Psoas muscle (tissue), 8 donors: ENCODE measurements around the gene HENMT1. TPM values are rescaled to one million over a fixed set of nuclear protein-coding genes. Genes with fewer than 3 reads are reported as not detected.
A peak's percentile ranks its signal among the peaks of the same experiment; 100 is the strongest.

Experiments
- ATAC-seq, 4 donors: fragments of 200-7000 bp; cut with Tn5 transposase; one replicate each; pipeline ENCODE4 v1.9.1; 2020; ENCODE audit warnings: moderate library complexity in 3 of 4, mild to moderate bottlenecking in 2 of 4
- DNase-seq, 2 donors: peaks; one replicate each; pipeline ENCODE4 v3.0.0-alpha.2; 2020
- H3K27ac ChIP-seq: fragments of 200-600 bp; one replicate; pipeline ENCODE4 v1.8.0; 2022
- H3K27me3 ChIP-seq, 3 donors: fragments of 200-600 bp in 1 of 3; one replicate each; pipeline versions ENCODE4 v1.6.1 to v1.8.0; 2013 to 2022; ENCODE audit warnings: low read length in 2 of 3, mild to moderate bottlenecking in 2 of 3, moderate library complexity in 1 of 3; ENCODE audit not compliant: insufficient read depth in 3 of 3
- H3K36me3 ChIP-seq, 2 donors: fragments of 200-600 bp in 1 of 2; one replicate each; pipeline versions ENCODE4 v1.6.1 to v1.8.0; 2013 to 2022; ENCODE audit warnings: low read depth in 1 of 2, mild to moderate bottlenecking in 1 of 2, moderate library complexity in 1 of 2; ENCODE audit not compliant: insufficient read depth in 1 of 2
- H3K4me1 ChIP-seq: fragments of 200-600 bp; one replicate; pipeline ENCODE4 v1.8.0; 2022
- H3K4me3 ChIP-seq: fragments of 200-600 bp; one replicate; pipeline ENCODE4 v1.8.0; 2022; ENCODE audit warnings: mild to moderate bottlenecking
- H3K9me3 ChIP-seq: fragments of 200-600 bp; one replicate; pipeline ENCODE4 v1.8.0; 2022
- WGBS, 3 donors: extraction: QIAGEN DNeasy Blood & Tissue Kit; methylation state at CpG; one replicate each; pipeline versions ENCODE4 v1.1.6 to v1.1.7; 2013; 5-methylcytosine and 5-hydroxymethylcytosine counted together
- intact Hi-C, 2 donors: fragments of 100-400 bp; cut with DNase I; formaldehyde crosslinking; loops; one replicate each; pipeline versions ENCODE4 v1.11.0 to v1.14.2; 2022
- long read RNA-seq, 2 donors: library from polyadenylated mRNA; unstranded; transcript quantifications; one replicate each; pipeline ENCODE4 v2.0.0, GENCODE V29; 2021
- polyA plus RNA-seq, 3 donors: library from polyadenylated mRNA; stranded (reverse); fragments of 200-250 nt; gene quantifications; one replicate each; pipeline ENCODE4 v1.2.3, GENCODE V29; 2013
- total RNA-seq, 4 donors: library from RNA; stranded (reverse); fragmentation: NEBNext Ultra II Directional in 2 of 4; extraction: Animal tissue kit (Norgen Biotek cat#: 25700) in 2 of 4; gene quantifications; one replicate each; pipeline versions ENCODE4 v1.2.1 to v1.2.4, GENCODE V29; 2021 to 2023
- TF ChIP-seq, protein P1 (sequence below): fragments of 200-600 bp; IDR thresholded peaks from one replicate; pipeline ENCODE4 v1.8.0; 2022; ENCODE audit warnings: antibody characterized with exemption
- donor health status: healthy with polysubstance abuse.
- donor health status: DM: no; HTN: no; CAD: no; lungs with moderate emphysema.
- donor health status: Bipolar disorder and iron deficiency.
- donor health status: healthy.
- donor health status: DM: yes; HTN: yes; CAD: no.
- donor health status: DM: no; HTN: no; CAD: no.
- donor health status: DM: no; HTN: no; CAD: no.
- donor health status: DM: yes; HTN: yes; CAD: no.

The HENMT1 gene
- total RNA-seq, result 1 to 10 TPM; 1.4 to 1.8 (median 1.6) TPM
- 1 to 10 TPM; 1.2 to 4.1 (median 3.6) TPM for polyA plus RNA-seq
- long read RNA-seq, donor 1, result 0 reads
- long read RNA-seq, donor 2, partial matches to known transcripts, result 0 of 4 reads
- long read RNA-seq, donor 2, other reads (novel, unspliced or antisense), result 0 of 4 reads

DNA sequence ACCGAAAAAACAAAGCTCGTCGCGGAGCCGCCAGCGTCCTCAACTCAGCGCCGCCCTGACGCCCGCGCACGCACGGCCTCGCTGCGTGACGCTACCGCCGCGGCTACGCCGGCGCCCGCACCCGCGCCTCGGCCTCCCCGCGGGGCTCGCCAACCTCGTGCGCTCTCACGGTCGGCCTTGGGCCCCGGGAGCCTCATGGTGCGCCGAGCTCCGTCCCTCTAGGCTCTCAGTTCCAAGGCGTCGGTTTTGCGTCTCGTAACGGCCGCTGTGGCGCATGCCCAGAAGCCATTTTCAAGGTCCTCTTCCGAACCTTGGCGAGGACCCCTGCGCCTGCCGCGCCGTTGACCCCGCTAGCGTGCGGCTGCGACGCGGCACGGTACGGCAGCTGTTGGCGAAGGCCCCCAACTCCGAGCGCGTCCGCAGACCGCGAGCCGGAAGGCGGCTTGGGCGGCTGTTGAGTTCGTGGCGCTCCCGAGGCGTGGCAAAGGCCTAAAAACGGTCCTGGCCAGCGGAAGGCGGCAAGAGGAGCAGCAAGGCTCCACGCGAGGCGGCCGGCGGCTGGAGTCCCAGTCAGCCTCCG is at the start of gene HENMT1:
Gene HENMT1, minus strand, starts transcription at position 64 of the 580 bp plus-strand sequence. CDS start 1,209 bp downstream, outside the sequence.
- peaks cover 4% of the 10 kb centered on the region for H3K4me1 ChIP-seq
- peak within 1 kb of the TSS; percentile 68 for H3K4me3 ChIP-seq
- H3K27ac ChIP-seq, result peak within 1 kb of the TSS; percentile 79
- ATAC-seq (peak; percentile 81 to 93 (median 87)), DNase-seq (peak; percentile 67 to 81)
- H3K27me3 ChIP-seq, result no peaks in the 10 kb centered on the region
- H3K9me3 ChIP-seq, result no peaks in the 10 kb centered on the region
- 1% methylated on average over 55 to 81 of the region's 81 CpGs for WGBS, 3 donors
- intact Hi-C loops, result no loop called here
- H3K36me3 ChIP-seq, result no peaks in the 10 kb centered on the region
- TF ChIP-seq, protein P1, sequence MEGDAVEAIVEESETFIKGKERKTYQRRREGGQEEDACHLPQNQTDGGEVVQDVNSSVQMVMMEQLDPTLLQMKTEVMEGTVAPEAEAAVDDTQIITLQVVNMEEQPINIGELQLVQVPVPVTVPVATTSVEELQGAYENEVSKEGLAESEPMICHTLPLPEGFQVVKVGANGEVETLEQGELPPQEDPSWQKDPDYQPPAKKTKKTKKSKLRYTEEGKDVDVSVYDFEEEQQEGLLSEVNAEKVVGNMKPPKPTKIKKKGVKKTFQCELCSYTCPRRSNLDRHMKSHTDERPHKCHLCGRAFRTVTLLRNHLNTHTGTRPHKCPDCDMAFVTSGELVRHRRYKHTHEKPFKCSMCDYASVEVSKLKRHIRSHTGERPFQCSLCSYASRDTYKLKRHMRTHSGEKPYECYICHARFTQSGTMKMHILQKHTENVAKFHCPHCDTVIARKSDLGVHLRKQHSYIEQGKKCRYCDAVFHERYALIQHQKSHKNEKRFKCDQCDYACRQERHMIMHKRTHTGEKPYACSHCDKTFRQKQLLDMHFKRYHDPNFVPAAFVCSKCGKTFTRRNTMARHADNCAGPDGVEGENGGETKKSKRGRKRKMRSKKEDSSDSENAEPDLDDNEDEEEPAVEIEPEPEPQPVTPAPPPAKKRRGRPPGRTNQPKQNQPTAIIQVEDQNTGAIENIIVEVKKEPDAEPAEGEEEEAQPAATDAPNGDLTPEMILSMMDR, result no peak

DNA sequence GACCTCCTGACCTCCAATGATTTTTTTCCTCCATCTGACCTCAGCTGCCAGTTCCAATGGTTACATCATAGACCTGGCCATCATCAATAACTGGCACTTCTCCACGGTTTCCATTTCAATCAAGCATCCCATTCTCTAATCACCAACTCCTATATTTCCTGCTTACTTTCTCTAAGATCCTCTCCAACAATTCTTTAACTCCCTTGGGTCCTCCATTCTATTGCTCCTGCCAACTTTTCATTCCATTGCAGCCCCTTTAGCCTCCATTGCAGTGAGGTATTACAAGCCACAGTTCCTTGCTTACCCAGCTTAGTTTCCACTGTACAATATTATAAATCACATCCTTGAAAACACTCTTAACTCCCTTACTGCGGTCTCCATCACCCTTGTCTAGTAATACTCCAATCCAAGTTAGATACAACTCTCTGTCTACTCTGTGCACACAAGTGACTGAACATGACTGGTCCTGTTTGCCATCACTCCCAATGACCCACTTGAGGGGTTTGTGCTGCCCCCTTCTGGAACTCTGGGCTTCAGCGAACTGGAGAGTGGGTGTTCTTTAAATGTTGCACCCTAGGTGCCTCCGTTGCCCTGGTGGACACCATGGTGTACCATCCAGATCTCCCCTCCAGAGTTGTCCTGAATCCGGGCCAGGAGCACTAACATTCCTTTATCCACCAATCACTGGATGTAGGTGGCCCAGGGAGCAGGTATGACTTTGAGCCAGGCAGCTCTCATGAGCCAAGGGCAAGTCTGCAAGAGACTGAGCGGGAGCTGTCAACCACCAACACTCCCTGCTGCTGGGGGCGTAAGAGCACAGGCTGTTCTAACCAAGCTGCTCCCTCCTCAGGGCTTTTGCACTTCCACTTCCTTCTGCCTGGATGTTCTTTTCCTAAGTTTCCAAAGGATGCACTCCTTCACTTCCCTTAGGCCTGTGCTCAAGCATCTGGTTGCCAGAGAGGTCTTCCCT is 48.1 kb upstream of the HENMT1 start:
- Histone ChIP-seq H3K4me3 (no peak overlapping the region), H3K27me3 (peaks cover 0 to 10% (median 0%) of the 10 kb centered on the region in 3 donors), H3K27ac (no peak overlapping the region), H3K36me3 (no peaks in the 10 kb centered on the region), H3K9me3 (no peaks in the 10 kb centered on the region), H3K4me1 (no peaks in the 10 kb centered on the region)
- intact Hi-C loops, result no loop called here
- DNase-seq, result no peak
- 63 to 70% (median 66%) methylated on average over 7 of the region's 7 CpGs for WGBS, 3 donors
- TF ChIP-seq, protein P1, result no peak
- ATAC-seq, result no peak

DNA sequence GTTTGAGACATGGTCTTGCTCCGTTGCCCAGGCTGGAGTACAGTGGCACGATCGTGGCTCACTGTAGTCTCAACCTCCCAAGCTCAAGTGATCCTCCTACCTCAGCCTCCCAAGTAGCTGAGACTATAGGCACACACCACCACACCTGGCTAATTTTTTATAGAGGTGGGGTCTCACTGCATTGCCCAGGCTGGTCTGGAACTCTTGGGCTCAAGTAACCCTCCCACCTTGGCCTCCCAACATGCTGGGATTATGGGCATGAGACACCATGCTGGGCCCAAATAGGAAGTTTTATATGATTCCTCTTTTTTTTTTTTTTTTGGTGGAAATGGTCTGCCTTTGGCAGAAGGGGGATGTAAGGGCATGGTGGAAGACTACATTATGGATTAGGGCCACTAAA is 45.8 kb upstream of the HENMT1 start:
- Histone ChIP-seq H3K4me1 (no peaks in the 10 kb centered on the region), H3K4me3 (no peak overlapping the region), H3K27me3 (peaks cover 0 to 10% (median 0%) of the 10 kb centered on the region in 3 donors), H3K36me3 (peaks cover 0 to 3% of the 10 kb centered on the region in 2 donors), H3K9me3 (no peaks in the 10 kb centered on the region), H3K27ac (no peak overlapping the region)
- WGBS, 3 donors, result 93 to 97% (median 96%) methylated on average over 3 of the region's 3 CpGs
- ATAC-seq (no peak), DNase-seq (no peak)
- TF ChIP-seq, protein P1, result no peak
- intact Hi-C loops, result no loop called here

DNA sequence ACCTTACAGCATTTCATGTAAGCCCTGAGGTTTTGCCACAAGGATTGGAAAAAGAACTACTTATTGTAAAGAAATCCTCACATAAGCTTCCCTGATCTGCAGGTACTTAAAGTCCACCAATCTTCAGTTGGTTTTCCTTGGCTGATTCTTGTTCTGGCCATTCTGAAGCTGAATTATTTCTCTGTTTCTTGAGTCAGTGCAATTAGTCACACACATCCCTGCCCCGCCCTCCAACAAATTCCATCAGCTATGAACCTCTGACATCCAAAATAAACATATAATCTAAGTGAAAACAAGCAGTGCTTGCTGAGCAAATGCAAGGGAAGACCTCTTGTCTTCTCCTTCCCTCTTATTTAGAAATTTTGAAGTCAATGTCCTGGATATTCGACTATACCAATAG is 43.6 kb upstream of the HENMT1 start:
- H3K9me3 ChIP-seq, result no peaks in the 10 kb centered on the region
- ATAC-seq, result no peak
- no peak for DNase-seq
- H3K27ac ChIP-seq, result no peak overlapping the region
- peaks cover 5 to 25% of the 10 kb centered on the region in 2 donors for H3K36me3 ChIP-seq
- 59 to 73% (median 60%) methylated on average over 2 of the region's 2 CpGs for WGBS, 3 donors
- intact Hi-C loops, result no loop called here
- no peaks in the 10 kb centered on the region for H3K4me1 ChIP-seq
- H3K4me3 ChIP-seq, result no peak overlapping the region
- peaks cover 0 to 10% (median 0%) of the 10 kb centered on the region in 3 donors for H3K27me3 ChIP-seq
- TF ChIP-seq, protein P1, result no peak
